Activated T-cell treated with anti-CD3 and anti-CD28 coated beads, Interleukin-2, amount 50 U/mL, for 72 hours (primary cell): ENCODE results near the gene C16orf82. TPM values are rescaled to one million over a fixed set of nuclear protein-coding genes. Genes with fewer than 3 reads are reported as not detected.
A peak's percentile ranks its signal among the peaks of the same experiment; 100 is the strongest.

Source experiments
- ATAC-seq, 2 donors: fragments of 150-1000 bp; cut with Tn5 transposase; replicated peaks in 1 of 2; 2 replicates each; pipeline ENCODE4 v1.10.0; 2021; ENCODE audit warnings: moderate library complexity in 2 of 2, mild to moderate bottlenecking in 1 of 2
- DNase-seq, 2 donors: peaks; one replicate each; pipeline ENCODE4 v3.0.0; 2021 to 2022; ENCODE audit warnings: mixed read lengths in 1 of 2
- H3K27ac Mint-ChIP-seq: one replicate; pipeline ENCODE4 v1.8.0; 2022; ENCODE audit warnings: mild to moderate bottlenecking, moderate library complexity, mixed read lengths
- H3K27me3 Mint-ChIP-seq: one replicate; pipeline ENCODE4 v1.8.0; 2022; ENCODE audit warnings: low read depth, mixed read lengths
- H3K36me3 Mint-ChIP-seq, 2 donors: one replicate each; pipeline ENCODE4 v1.8.0; 2022; ENCODE audit warnings: mixed read lengths in 2 of 2, mild to moderate bottlenecking in 1 of 2; ENCODE audit not compliant: insufficient read depth in 2 of 2
- H3K4me1 Mint-ChIP-seq: one replicate; pipeline ENCODE4 v1.8.0; 2022; ENCODE audit warnings: low read depth, mixed read lengths
- H3K4me3 Mint-ChIP-seq, 2 donors: one replicate each; pipeline ENCODE4 v1.8.0; 2022; ENCODE audit warnings: mild to moderate bottlenecking in 2 of 2, mixed read lengths in 2 of 2, moderate library complexity in 2 of 2
- H3K9me3 Mint-ChIP-seq, 2 donors: one replicate each; pipeline ENCODE4 v1.8.0; 2022; ENCODE audit warnings: mixed read lengths in 2 of 2
- total RNA-seq, 2 donors: library from RNA; stranded (reverse); gene quantifications; one replicate each; pipeline ENCODE4 v1.2.3, GENCODE V29; 2022

The C16orf82 gene
- total RNA-seq, 2 donors from 2014 or later: not detected

GRCh38 chr16:27102701-27103575 is 36.2 kb downstream of the C16orf82 start:
- Mint-ChIP-seq H3K4me1 (no peaks in the 10 kb centered on the region), H3K27ac (no peak overlapping the region), H3K9me3 (peaks cover 0 to 2% of the 10 kb centered on the region in 2 donors), H3K36me3 (no peaks in the 10 kb centered on the region), H3K27me3 (peaks cover 6% of the 10 kb centered on the region), H3K4me3 (no peak overlapping the region)
- DNase-seq (no peak), ATAC-seq (no peak)

- Mint-ChIP-seq H3K4me1 (no peaks in the 10 kb centered on the region), H3K27ac (no peak overlapping the region), H3K4me3 (no peak overlapping the region), H3K36me3 (no peaks in the 10 kb centered on the region), H3K9me3 (peaks cover 0 to 2% of the 10 kb centered on the region in 2 donors), H3K27me3 (peaks cover 6% of the 10 kb centered on the region)
- DNase-seq (no peak), ATAC-seq (no peak)
These were observed 37.2 kb downstream of the C16orf82 start for GRCh38 chr16:27103954-27104353.

GRCh38 chr16:27106305-27106704 is 39.6 kb downstream of the C16orf82 start:
- ATAC-seq (no peak), DNase-seq (no peak)
- Mint-ChIP-seq H3K27ac (no peak overlapping the region), H3K9me3 (peaks cover 0 to 2% of the 10 kb centered on the region in 2 donors), H3K4me3 (no peak overlapping the region), H3K4me1 (peaks cover 6% of the 10 kb centered on the region), H3K36me3 (no peaks in the 10 kb centered on the region), H3K27me3 (peaks cover 6% of the 10 kb centered on the region)

DNA sequence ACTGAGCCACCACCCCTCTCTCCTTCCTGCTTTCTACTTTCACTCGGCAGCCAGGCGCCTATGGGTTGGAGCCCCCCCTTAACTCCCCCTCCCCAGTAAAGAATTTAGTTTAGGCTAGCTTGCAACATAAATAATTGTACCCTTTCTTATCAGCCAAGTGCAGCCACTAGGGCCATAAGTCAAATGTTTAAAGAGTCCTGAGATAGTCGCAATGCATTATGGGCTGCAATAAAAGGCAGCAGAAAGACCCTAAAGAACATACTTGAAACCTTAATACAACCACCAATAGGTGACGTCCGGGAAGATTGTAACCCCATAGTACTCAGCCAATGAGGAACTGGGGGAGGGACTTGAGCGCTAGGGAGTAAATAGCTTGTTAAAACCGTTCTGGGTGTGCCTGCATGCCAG is 40.5 kb downstream of the C16orf82 start:
- peaks cover 6% of the 10 kb centered on the region for H3K27me3 Mint-ChIP-seq
- no peak for DNase-seq
- peaks cover 6% of the 10 kb centered on the region for H3K4me1 Mint-ChIP-seq
- H3K9me3 Mint-ChIP-seq: peaks cover 0 to 2% of the 10 kb centered on the region in 2 donors
- H3K4me3 Mint-ChIP-seq: no peak overlapping the region
- H3K36me3 Mint-ChIP-seq: no peaks in the 10 kb centered on the region
- H3K27ac Mint-ChIP-seq: no peak overlapping the region
- ATAC-seq: no peak

GRCh38 chr16:27108051-27108770 is 41.5 kb downstream of the C16orf82 start:
- H3K4me3 Mint-ChIP-seq: peak overlapping the region in 1 of 2 donors; percentile 17
- peaks cover 6% of the 10 kb centered on the region for H3K27me3 Mint-ChIP-seq
- DNase-seq (no peak), ATAC-seq (no peak)
- peaks cover 0 to 2% of the 10 kb centered on the region in 2 donors for H3K9me3 Mint-ChIP-seq
- no peak overlapping the region for H3K27ac Mint-ChIP-seq
- no peaks in the 10 kb centered on the region for H3K36me3 Mint-ChIP-seq
- peaks cover 6% of the 10 kb centered on the region for H3K4me1 Mint-ChIP-seq

DNA sequence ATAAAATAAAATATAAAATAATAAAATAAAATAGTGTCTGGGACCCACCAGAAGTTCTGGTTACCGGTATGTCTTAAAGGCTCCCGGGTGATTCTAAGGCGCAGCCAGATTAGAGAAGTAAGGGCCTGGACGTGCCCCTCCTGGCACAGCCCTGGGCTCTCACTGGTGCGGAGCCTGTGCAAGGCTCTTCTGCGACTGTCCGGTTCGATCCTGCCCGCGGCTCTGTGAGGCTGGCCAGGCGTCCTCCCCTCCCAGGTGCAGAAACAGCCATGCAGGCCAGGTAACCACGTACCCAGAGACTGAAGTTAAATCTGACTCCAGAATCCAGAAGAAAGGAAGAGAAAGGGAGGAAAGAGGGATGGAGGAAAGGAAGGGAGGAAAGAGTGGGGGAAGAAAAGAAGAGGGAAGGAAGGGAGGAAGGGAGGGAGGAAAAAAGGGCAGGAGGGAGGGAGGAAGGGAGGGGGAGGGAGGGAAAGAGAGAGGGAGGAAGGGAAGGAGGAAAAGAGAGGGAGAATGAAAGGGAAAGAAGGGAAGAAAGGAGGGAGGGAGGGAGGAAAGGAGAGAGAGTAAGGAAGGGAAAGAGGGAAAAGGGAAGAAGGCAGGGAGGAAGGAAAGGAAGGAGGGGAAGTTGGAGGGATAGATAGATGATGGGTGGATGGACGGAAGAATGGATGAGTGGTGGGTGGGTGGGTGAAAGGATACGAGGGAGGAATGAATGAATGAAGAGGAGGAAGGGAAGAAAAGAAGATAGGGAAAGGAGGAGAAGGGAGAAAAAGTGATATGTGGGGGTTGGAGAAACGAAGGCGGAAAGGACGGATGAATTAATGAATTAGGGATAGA is 42.3 kb downstream of the C16orf82 start:
- Mint-ChIP-seq H3K36me3 (no peaks in the 10 kb centered on the region), H3K4me1 (peaks cover 6% of the 10 kb centered on the region), H3K27me3 (peaks cover 6% of the 10 kb centered on the region), H3K27ac (no peak overlapping the region), H3K4me3 (peak overlapping the region; percentile 76 to 86), H3K9me3 (peaks cover 0 to 2% of the 10 kb centered on the region in 2 donors)
- ATAC-seq (no peak), DNase-seq (no peak)

- DNase-seq (peak; percentile 82 to 91), ATAC-seq (peak; percentile 90 to 92)
- Mint-ChIP-seq H3K9me3 (no peaks in the 10 kb centered on the region), H3K4me3 (peak overlapping the region; percentile 76 to 86), H3K27me3 (peaks cover 6% of the 10 kb centered on the region), H3K27ac (no peak overlapping the region), H3K36me3 (no peaks in the 10 kb centered on the region), H3K4me1 (peaks cover 6% of the 10 kb centered on the region)
These were observed 43.2 kb downstream of the C16orf82 start for GRCh38 chr16:27109666-27110523.

- Mint-ChIP-seq H3K27ac (no peak overlapping the region), H3K4me3 (no peak overlapping the region), H3K27me3 (peaks cover 6% of the 10 kb centered on the region), H3K36me3 (peaks cover 0 to 2% of the 10 kb centered on the region in 2 donors), H3K9me3 (peaks cover 0 to 3% of the 10 kb centered on the region in 2 donors), H3K4me1 (peaks cover 6% of the 10 kb centered on the region)
- ATAC-seq: no peak
- no peak for DNase-seq
These were observed 43.8 kb downstream of the C16orf82 start for GRCh38 chr16:27110524-27110896.

DNA sequence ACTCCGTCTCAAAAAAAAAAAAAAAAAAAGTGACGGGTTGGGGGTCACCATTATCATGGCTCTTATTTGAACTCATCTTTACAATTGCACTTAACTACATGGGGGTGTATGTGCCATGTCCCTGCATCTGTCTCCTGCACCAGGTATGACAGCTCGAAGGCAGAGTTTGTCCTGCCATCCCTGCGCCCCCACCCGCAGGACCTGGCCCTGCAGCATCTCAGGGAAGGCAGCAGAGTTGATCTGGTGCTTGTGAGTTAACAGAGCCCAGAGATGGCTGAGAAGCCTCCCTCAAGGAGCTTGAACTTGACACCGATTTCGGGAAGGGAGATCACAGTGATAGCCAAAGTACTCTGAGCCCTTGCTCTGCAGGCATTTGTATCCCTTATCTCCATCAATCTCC is 44.8 kb downstream of the C16orf82 start:
- peaks cover 6% of the 10 kb centered on the region for H3K4me1 Mint-ChIP-seq
- peaks cover 1 to 6% of the 10 kb centered on the region in 2 donors for H3K9me3 Mint-ChIP-seq

GRCh38 chr16:27112093-27112811 is 45.5 kb downstream of the C16orf82 start:
- Mint-ChIP-seq H3K27ac (no peak overlapping the region), H3K9me3 (peaks cover 1 to 8% of the 10 kb centered on the region in 2 donors), H3K4me1 (peaks cover 6% of the 10 kb centered on the region), H3K36me3 (peaks cover 3 to 4% of the 10 kb centered on the region in 2 donors), H3K4me3 (no peak overlapping the region), H3K27me3 (peaks cover 4% of the 10 kb centered on the region)
- ATAC-seq (no peak), DNase-seq (no peak)

More for the DNA sequence above, 44.8 kb downstream of the C16orf82 start:
- Mint-ChIP-seq H3K27me3 (peaks cover under 1% of the 10 kb centered on the region), H3K27ac (no peak overlapping the region), H3K4me3 (no peak overlapping the region), H3K36me3 (peaks cover 2 to 3% of the 10 kb centered on the region in 2 donors)
- no peak for DNase-seq
- no peak for ATAC-seq

GRCh38 chr16:27113341-27113841 is 46.7 kb downstream of the C16orf82 start:
- Mint-ChIP-seq H3K27me3 (peaks cover 9% of the 10 kb centered on the region), H3K4me1 (peaks cover 6% of the 10 kb centered on the region), H3K4me3 (no peak overlapping the region), H3K27ac (no peak overlapping the region), H3K36me3 (peaks cover 3 to 4% of the 10 kb centered on the region in 2 donors), H3K9me3 (peaks cover 1 to 8% of the 10 kb centered on the region in 2 donors)
- DNase-seq: no peak
- ATAC-seq: no peak
